Upper lobe of left lung (tissue), 6 donors: Measurements from ENCODE around the gene TXN2. TPM values are rescaled to one million over a fixed set of nuclear protein-coding genes. Genes with fewer than 3 reads are reported as not detected.
"Not testable (repeated sequence)": the region's sequence is repeated elsewhere in the genome, so short reads cannot be mapped to it uniquely, and the experiment has no call there.

Experiments used
- ATAC-seq, 2 donors: fragments of 200-7000 bp; cut with Tn5 transposase; one replicate each; pipeline ENCODE4 v1.9.1; 2022; ENCODE audit warnings: mild to moderate bottlenecking in 2 of 2, moderate library complexity in 2 of 2; ENCODE audit not compliant: low FRiP score in 2 of 2
- DNase-seq, 2 donors: peaks; one replicate each; pipeline ENCODE4 v3.0.0-alpha.2; 2019 to 2020
- H3K27ac ChIP-seq, 4 donors: fragments of 200-600 bp; sonication (generic); one replicate each; pipeline ENCODE4 v1.5.1; 2016 to 2019
- H3K27me3 ChIP-seq, 4 donors: fragments of 200-600 bp; sonication (generic); one replicate each; pipeline ENCODE4 v1.5.1; 2017 to 2019
- H3K36me3 ChIP-seq, 4 donors: fragments of 200-600 bp; sonication (generic); one replicate each; pipeline ENCODE4 v1.5.1; 2016 to 2019
- H3K4me1 ChIP-seq, 4 donors: fragments of 200-600 bp; sonication (generic); one replicate each; pipeline ENCODE4 v1.5.1; 2018 to 2019
- H3K4me3 ChIP-seq, 4 donors: fragments of 200-600 bp; sonication (generic); one replicate each; pipeline ENCODE4 v1.5.1; 2017 to 2019; ENCODE audit warnings: mild to moderate bottlenecking in 2 of 4, moderate library complexity in 1 of 4
- H3K9me3 ChIP-seq, 4 donors: fragments of 200-600 bp; sonication (generic); one replicate each; pipeline ENCODE4 v1.5.1; 2018 to 2019
- EP300 ChIP-seq, 4 donors: sonication (generic); formaldehyde crosslinking; IDR thresholded peaks; one replicate each; pipeline ENCODE4 v1.5.1; 2017; ENCODE audit warnings: antibody characterized with exemption in 4 of 4, control low read depth in 2 of 4
- POLR2A ChIP-seq, 4 donors: fragments of 450-650 bp; IDR thresholded peaks; one replicate each; pipeline ENCODE4 v1.5.1; 2016 to 2017; ENCODE audit warnings: antibody characterized with exemption in 4 of 4, mild to moderate bottlenecking in 2 of 4
- POLR2AphosphoS5 ChIP-seq, 2 donors: sonication (generic); formaldehyde crosslinking; IDR thresholded peaks; one replicate each; pipeline ENCODE4 v1.5.1; 2017; ENCODE audit warnings: antibody characterized with exemption in 2 of 2
- WGBS, 2 donors: methylation state at CpG; one replicate each; pipeline ENCODE4 v1.1.5; 2017 to 2018; 5-methylcytosine and 5-hydroxymethylcytosine counted together
- total RNA-seq, 6 donors: library from RNA; depleted of rRNA in 4 of 6; stranded (reverse); fragments of >200 nt in 4 of 6; gene quantifications; one replicate each; pipeline versions ENCODE4 v1.1.0 to v1.2.1, GENCODE V29; 2016 to 2021
- TF ChIP-seq, protein P1 (sequence below), 6 experiments: fragments of 450-650 bp in 4 of 6; fragments of 200-600 bp in 2 of 6; sonication (generic) in 2 of 6; IDR thresholded peaks; one replicate each; pipeline ENCODE4 v1.5.1; 2016 to 2019; ENCODE audit warnings: antibody characterized with exemption in 6 of 6
- donor health status: DM: no; HTN: no; CAD: no; lungs with moderate emphysema.
- donor health status: DM: no; HTN: yes; CAD: no; lungs with severe emphysema.

The TXN2 gene
- total RNA-seq, 6 donors from 2014 or later = 30.4 to 69.5 (median 53.6) TPM

DNA sequence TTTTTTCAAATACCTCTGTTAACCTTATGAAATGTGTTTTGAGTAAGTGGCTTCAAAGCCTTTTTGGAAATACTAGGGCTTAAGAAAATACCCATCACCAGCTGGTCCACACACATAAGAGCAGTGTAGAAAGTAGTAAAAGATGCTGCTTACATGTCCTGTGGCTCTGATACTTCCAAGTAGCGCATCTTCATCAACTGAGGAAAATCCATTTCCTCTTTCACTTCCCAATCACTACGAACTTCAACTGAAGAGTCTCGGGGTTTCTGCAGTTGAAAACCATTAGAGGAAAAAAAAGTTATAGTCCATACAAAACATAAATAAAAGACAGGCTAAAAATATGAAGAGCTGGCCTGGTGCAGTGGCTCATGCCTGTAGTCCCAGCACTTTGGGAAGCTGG is 39.0 kb upstream of the TXN2 start:
- H3K4me1 ChIP-seq = no peaks in the 10 kb centered on the region
- DNase-seq = no peak
- H3K27me3 ChIP-seq = no peaks in the 10 kb centered on the region
- peaks cover 77 to 100% (median 98%) of the 10 kb centered on the region in 4 donors for H3K36me3 ChIP-seq
- TF ChIP-seq, protein P1, sequence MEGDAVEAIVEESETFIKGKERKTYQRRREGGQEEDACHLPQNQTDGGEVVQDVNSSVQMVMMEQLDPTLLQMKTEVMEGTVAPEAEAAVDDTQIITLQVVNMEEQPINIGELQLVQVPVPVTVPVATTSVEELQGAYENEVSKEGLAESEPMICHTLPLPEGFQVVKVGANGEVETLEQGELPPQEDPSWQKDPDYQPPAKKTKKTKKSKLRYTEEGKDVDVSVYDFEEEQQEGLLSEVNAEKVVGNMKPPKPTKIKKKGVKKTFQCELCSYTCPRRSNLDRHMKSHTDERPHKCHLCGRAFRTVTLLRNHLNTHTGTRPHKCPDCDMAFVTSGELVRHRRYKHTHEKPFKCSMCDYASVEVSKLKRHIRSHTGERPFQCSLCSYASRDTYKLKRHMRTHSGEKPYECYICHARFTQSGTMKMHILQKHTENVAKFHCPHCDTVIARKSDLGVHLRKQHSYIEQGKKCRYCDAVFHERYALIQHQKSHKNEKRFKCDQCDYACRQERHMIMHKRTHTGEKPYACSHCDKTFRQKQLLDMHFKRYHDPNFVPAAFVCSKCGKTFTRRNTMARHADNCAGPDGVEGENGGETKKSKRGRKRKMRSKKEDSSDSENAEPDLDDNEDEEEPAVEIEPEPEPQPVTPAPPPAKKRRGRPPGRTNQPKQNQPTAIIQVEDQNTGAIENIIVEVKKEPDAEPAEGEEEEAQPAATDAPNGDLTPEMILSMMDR (IDR thresholded peaks at IDR 0.05) = no peak
- no peak for TF ChIP-seq POLR2A (IDR thresholded peaks at IDR 0.05)
- TF ChIP-seq EP300 (IDR thresholded peaks at IDR 0.05) = no peak
- no peak for TF ChIP-seq POLR2AphosphoS5 (IDR thresholded peaks at IDR 0.05)
- no peaks in the 10 kb centered on the region for H3K9me3 ChIP-seq
- 75 to 80% methylated on average over 3 of the region's 3 CpGs for WGBS, 2 donors
- no peak overlapping the region for H3K4me3 ChIP-seq
- H3K27ac ChIP-seq = no peak overlapping the region
- ATAC-seq = no peak

DNA sequence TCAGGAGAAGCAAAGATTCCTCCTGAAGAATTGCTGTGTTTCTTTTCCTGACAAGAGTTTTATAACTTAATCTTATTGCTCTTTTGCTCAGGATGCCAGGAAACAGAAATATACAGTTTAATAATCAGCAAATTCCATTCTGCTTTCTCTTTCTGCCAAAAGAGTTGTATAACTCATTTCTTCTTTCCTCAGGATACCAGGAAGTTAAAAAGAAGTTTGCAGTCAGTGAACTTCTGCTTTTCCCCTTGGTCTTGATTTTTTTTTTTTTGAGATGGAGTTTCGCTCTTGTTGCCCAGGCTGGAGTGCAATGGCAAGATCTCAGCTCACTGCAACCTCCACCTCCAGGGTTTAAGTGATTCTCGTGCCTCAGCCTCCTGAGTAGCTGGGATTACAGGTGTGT is 38.5 kb upstream of the TXN2 start:
- 75 to 82% methylated on average over 2 of the region's 2 CpGs for WGBS, 2 donors
- not testable (repeated sequence) for H3K4me1 ChIP-seq, H3K27ac ChIP-seq, DNase-seq, H3K4me3 ChIP-seq, H3K27me3 ChIP-seq, ATAC-seq, H3K9me3 ChIP-seq
- peaks cover 79 to 100% (median 99%) of the 10 kb centered on the region in 4 donors for H3K36me3 ChIP-seq

DNA sequence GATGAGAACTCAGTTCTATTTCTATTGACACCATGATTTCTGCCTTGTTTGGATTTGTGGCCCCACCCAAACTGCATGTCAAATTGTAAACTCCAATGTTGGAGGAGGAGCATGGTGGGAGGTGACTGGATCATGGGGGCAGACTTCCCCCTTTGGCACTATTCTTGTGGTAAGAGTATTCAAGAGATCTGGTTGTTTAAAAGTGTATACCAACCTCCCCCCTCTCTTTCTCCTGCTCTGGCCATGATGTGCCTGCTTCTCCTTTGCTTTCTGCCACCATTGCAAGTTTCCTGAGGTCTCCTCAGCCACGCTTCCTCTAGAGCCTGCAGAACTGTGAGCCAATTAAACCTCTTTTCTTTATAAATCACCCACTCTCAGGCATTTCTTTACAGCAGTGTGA is 33.3 kb upstream of the TXN2 start:
- no peak for TF ChIP-seq EP300 (IDR thresholded peaks at IDR 0.05)
- TF ChIP-seq, protein P1 (IDR thresholded peaks at IDR 0.05) = no peak
- TF ChIP-seq POLR2A (IDR thresholded peaks at IDR 0.05) = no peak
- no peak for TF ChIP-seq POLR2AphosphoS5 (IDR thresholded peaks at IDR 0.05)
- ATAC-seq (no peak), DNase-seq (no peak)
- H3K4me1 ChIP-seq = peaks cover 0 to 6% (median 0%) of the 10 kb centered on the region in 4 donors
- H3K27ac ChIP-seq = no peak overlapping the region
- 85 to 100% methylated on average over 1 of the region's 1 CpG for WGBS, 2 donors
- peaks cover 74 to 98% (median 91%) of the 10 kb centered on the region in 4 donors for H3K36me3 ChIP-seq
- no peak overlapping the region for H3K4me3 ChIP-seq
- H3K9me3 ChIP-seq = no peaks in the 10 kb centered on the region
- H3K27me3 ChIP-seq = no peaks in the 10 kb centered on the region

DNA sequence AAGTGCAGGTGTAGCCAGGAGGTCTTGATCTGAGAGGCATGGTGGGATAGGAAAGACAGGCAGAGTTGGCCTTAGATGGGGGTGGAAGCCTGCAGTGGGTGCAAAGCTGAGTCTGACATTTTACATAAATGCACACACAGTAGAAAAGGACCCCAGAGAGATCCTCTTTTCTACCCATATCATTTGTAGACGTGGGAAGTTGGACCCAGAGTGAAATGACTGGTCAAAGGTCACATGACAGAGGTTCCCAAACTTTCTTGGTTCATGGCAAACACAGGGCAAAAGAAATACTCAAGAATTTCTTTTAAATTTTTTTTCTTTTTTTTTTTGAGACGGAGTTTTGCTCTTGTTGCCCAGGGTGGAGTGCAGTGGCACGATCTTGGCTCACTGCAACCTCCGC is 31.6 kb upstream of the TXN2 start:
- no peak for TF ChIP-seq EP300 (IDR thresholded peaks at IDR 0.05)
- no peak for TF ChIP-seq POLR2AphosphoS5 (IDR thresholded peaks at IDR 0.05)
- TF ChIP-seq POLR2A (IDR thresholded peaks at IDR 0.05) = no peak
- TF ChIP-seq, protein P1 (IDR thresholded peaks at IDR 0.05) = no peak
- Histone ChIP-seq H3K4me1 (peaks cover 0 to 6% (median 0%) of the 10 kb centered on the region in 4 donors), H3K9me3 (no peaks in the 10 kb centered on the region), H3K36me3 (peaks cover 57 to 80% (median 74%) of the 10 kb centered on the region in 4 donors), H3K27me3 (no peaks in the 10 kb centered on the region), H3K4me3 (no peak overlapping the region), H3K27ac (no peak overlapping the region)
- DNase-seq (no peak), ATAC-seq (no peak)
- WGBS, 2 donors = 88 to 89% methylated on average over 4 of the region's 4 CpGs

DNA sequence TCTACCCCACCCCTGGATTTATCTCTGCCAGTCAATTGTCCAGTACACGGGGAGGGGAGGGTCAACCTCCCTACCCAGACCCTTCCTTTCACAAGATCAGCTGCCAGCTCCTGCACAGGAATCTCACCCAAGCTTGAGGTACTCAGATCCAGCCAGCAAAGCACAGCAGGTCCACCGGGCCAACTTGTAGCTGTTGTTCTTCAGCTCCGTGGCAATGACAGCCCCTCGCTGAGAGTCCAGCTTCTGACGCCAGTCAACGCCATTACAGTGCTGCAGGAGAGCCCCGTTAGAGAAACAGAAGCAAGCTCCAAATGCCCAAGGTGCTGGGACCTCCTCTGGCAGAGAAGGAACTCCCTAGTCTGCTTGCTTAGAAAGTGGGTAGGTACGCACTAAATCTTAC is 30.9 kb upstream of the TXN2 start:
- DNase-seq = no peak

More for the DNA sequence above, 30.9 kb upstream of the TXN2 start:
- H3K4me3 ChIP-seq = no peak overlapping the region
- ATAC-seq = no peak
- peaks cover 50 to 74% (median 67%) of the 10 kb centered on the region in 4 donors for H3K36me3 ChIP-seq
- H3K4me1 ChIP-seq = peaks cover under 1 to 8% (median 3%) of the 10 kb centered on the region in 4 donors
- TF ChIP-seq, protein P1 (IDR thresholded peaks at IDR 0.05) = no peak
- no peak for TF ChIP-seq POLR2A (IDR thresholded peaks at IDR 0.05)
- TF ChIP-seq POLR2AphosphoS5 (IDR thresholded peaks at IDR 0.05) = no peak
- no peak for TF ChIP-seq EP300 (IDR thresholded peaks at IDR 0.05)
- no peaks in the 10 kb centered on the region for H3K9me3 ChIP-seq
- no peaks in the 10 kb centered on the region for H3K27me3 ChIP-seq
- WGBS, 2 donors = 92 to 96% methylated on average over 6 to 8 of the region's 8 CpGs
- H3K27ac ChIP-seq = no peak overlapping the region
